Prostate gland (tissue), 2 donors: Measurements from ENCODE around the gene MUCL1. TPM values are rescaled to one million over a fixed set of nuclear protein-coding genes. Genes with fewer than 3 reads are reported as not detected.
"Not testable (repeated sequence)": the region's sequence is repeated elsewhere in the genome, so short reads cannot be mapped to it uniquely, and the experiment has no call there.

Source experiments
- DNase-seq: peaks from one replicate; pipeline ENCODE4 v3.0.0-alpha.2; 2019; ENCODE audit warnings: low spot score
- H3K27ac ChIP-seq, 2 donors: fragments of 200-600 bp; sonication (generic); 2 replicates each; pipeline ENCODE4 v1.5.1; 2017 to 2019
- H3K27me3 ChIP-seq: fragments of 200-600 bp; sonication (generic); replicated peaks from 2 replicates; pipeline ENCODE4 v1.5.1; 2019; ENCODE audit not compliant: insufficient read depth
- H3K36me3 ChIP-seq, 2 donors: fragments of 200-600 bp; sonication (generic); 1 replicate in 1 of 2; 2 replicates in 1 of 2; pipeline versions ENCODE4 v1.5.1 to v1.8.1; 2017 to 2019
- H3K4me1 ChIP-seq: fragments of 200-600 bp; sonication (generic); replicated peaks from 2 replicates; pipeline ENCODE4 v1.5.1; 2019
- H3K4me3 ChIP-seq, 2 donors: fragments of 200-600 bp; sonication (generic); 2 replicates each; pipeline ENCODE4 v1.5.1; 2017 to 2019
- H3K9me3 ChIP-seq: fragments of 200-600 bp; sonication (generic); 2 replicates; pipeline ENCODE4 v1.5.1; 2017
- CTCF ChIP-seq, 4 experiments: fragments of 200-600 bp in 2 of 4; fragments of 450-650 bp in 2 of 4; sonication (generic) in 2 of 4; IDR thresholded peaks; 1 replicate in 3 of 4; 2 replicates in 1 of 4; pipeline ENCODE4 v1.5.1; 2016 to 2019; ENCODE audit warnings: antibody characterized with exemption in 4 of 4, mild to moderate bottlenecking in 2 of 4, moderate library complexity in 2 of 4
- POLR2A ChIP-seq: fragments of 450-650 bp; IDR thresholded peaks from one replicate; pipeline ENCODE4 v1.6.1; 2016; ENCODE audit warnings: antibody characterized with exemption, mild to moderate bottlenecking
- POLR2AphosphoS5 ChIP-seq: sonication (generic); formaldehyde crosslinking; IDR thresholded peaks from one replicate; pipeline ENCODE4 v1.6.1; 2017; ENCODE audit warnings: antibody characterized with exemption
- WGBS: methylation state at CpG from one replicate; pipeline ENCODE4 v1.1.5; 2018; 5-methylcytosine and 5-hydroxymethylcytosine counted together
- intact Hi-C: fragments of 100-400 bp; cut with DNase I; formaldehyde crosslinking; loops from one replicate; pipeline ENCODE4 v1.14.2; 2022
- total RNA-seq, 2 donors: library from RNA; depleted of rRNA; stranded (reverse); fragments of >200 nt; gene quantifications; one replicate each; pipeline ENCODE4 v1.1.0, GENCODE V29; 2016

The MUCL1 gene
- total RNA-seq, 2 donors from 2014 or later = not detected

GRCh38 chr12:54870617-54871016, 16.3 kb downstream of the MUCL1 start:
- no peaks in the 10 kb centered on the region for H3K36me3 ChIP-seq
- H3K9me3 ChIP-seq = no peaks in the 10 kb centered on the region
- DNase-seq = no peak
- H3K4me1 ChIP-seq = no peaks in the 10 kb centered on the region
- TF ChIP-seq POLR2A = no peak
- TF ChIP-seq POLR2AphosphoS5 = no peak
- TF ChIP-seq CTCF (IDR thresholded peaks at IDR 0.05) = no peak
- no peak overlapping the region for H3K27ac ChIP-seq
- intact Hi-C loops = no loop called here
- H3K4me3 ChIP-seq = no peak overlapping the region
- no peaks in the 10 kb centered on the region for H3K27me3 ChIP-seq
- WGBS = 62% methylated on average over 5 of the region's 5 CpGs

- 60% methylated on average over 3 of the region's 3 CpGs for WGBS
These were observed 24.8 kb downstream of the MUCL1 start for GRCh38 chr12:54879150-54879549.

GRCh38 chr12:54879579-54879978, 25.3 kb downstream of the MUCL1 start:
- DNase-seq = no peak
- Histone ChIP-seq H3K27ac (no peak overlapping the region), H3K4me3 (no peak overlapping the region), H3K36me3 (no peaks in the 10 kb centered on the region), H3K4me1 (no peaks in the 10 kb centered on the region), H3K27me3 (no peaks in the 10 kb centered on the region), H3K9me3 (no peaks in the 10 kb centered on the region)
- intact Hi-C loops = no loop called here
- TF ChIP-seq CTCF (IDR thresholded peaks at IDR 0.05) (no peak), POLR2A (no peak), POLR2AphosphoS5 (no peak)

More at GRCh38 chr12:54879150-54879549, 24.8 kb downstream of the MUCL1 start:
- Histone ChIP-seq H3K27me3 (no peaks in the 10 kb centered on the region), H3K36me3 (no peaks in the 10 kb centered on the region), H3K9me3 (no peaks in the 10 kb centered on the region), H3K4me3 (no peak overlapping the region), H3K27ac (no peak overlapping the region), H3K4me1 (no peaks in the 10 kb centered on the region)
- intact Hi-C loops = no loop called here
- no peak for TF ChIP-seq POLR2A
- no peak for TF ChIP-seq CTCF (IDR thresholded peaks at IDR 0.05)
- TF ChIP-seq POLR2AphosphoS5 = no peak
- DNase-seq = no peak

- TF ChIP-seq POLR2AphosphoS5 = peak; percentile 24
- no peak for TF ChIP-seq CTCF (IDR thresholded peaks at IDR 0.05)
- intact Hi-C loops = no loop called here
- H3K9me3 ChIP-seq = no peaks in the 10 kb centered on the region
- 59% methylated on average over 2 of the region's 2 CpGs for WGBS
- no peak overlapping the region for H3K4me3 ChIP-seq
- H3K27me3 ChIP-seq = no peaks in the 10 kb centered on the region
- H3K36me3 ChIP-seq = no peaks in the 10 kb centered on the region
- no peak for DNase-seq
- H3K27ac ChIP-seq = no peak overlapping the region
- no peaks in the 10 kb centered on the region for H3K4me1 ChIP-seq
These were observed 27.8 kb downstream of the MUCL1 start for GRCh38 chr12:54882079-54882478.

GRCh38 chr12:54882597-54882996, 28.3 kb downstream of the MUCL1 start:
- H3K4me3 ChIP-seq, H3K36me3 ChIP-seq, DNase-seq, H3K27me3 ChIP-seq, H3K4me1 ChIP-seq, H3K27ac ChIP-seq, intact Hi-C loops, H3K9me3 ChIP-seq: not testable (repeated sequence)
- WGBS = 78% methylated on average over 1 of the region's 1 CpG

- H3K36me3 ChIP-seq, H3K4me3 ChIP-seq, H3K4me1 ChIP-seq, intact Hi-C loops, DNase-seq, H3K27ac ChIP-seq, H3K9me3 ChIP-seq, H3K27me3 ChIP-seq: not testable (repeated sequence)
- 86% methylated on average over 10 of the region's 11 CpGs for WGBS
These were observed 34.1 kb downstream of the MUCL1 start for GRCh38 chr12:54888428-54888827.
